Right lobe of liver (tissue), 6 donors: ENCODE data around the gene TGFB1. TPM values are rescaled to one million over a fixed set of nuclear protein-coding genes. Genes with fewer than 3 reads are reported as not detected.
A peak's percentile ranks its signal among the peaks of the same experiment; 100 is the strongest.

ENCODE experiments used
- ATAC-seq, 4 donors: fragments of 200-7000 bp; cut with Tn5 transposase; one replicate each; pipeline ENCODE4 v1.9.1; 2020; ENCODE audit warnings: mild to moderate bottlenecking in 4 of 4, moderate library complexity in 4 of 4
- DNase-seq, 3 donors: peaks; one replicate each; pipeline ENCODE4 v3.0.0-alpha.2; 2020
- H3K27ac ChIP-seq, 3 donors: fragments of 200-600 bp; one replicate each; pipeline ENCODE4 v1.8.0; 2022
- H3K27me3 ChIP-seq, 2 donors: fragments of 200-600 bp; one replicate each; pipeline ENCODE4 v1.8.0; 2022
- H3K36me3 ChIP-seq, 4 donors: fragments of 200-600 bp; sonication (generic) in 1 of 4; one replicate each; pipeline versions ENCODE4 v1.5.1 to v1.8.0; 2017 to 2022; ENCODE audit warnings: control low read depth in 1 of 4
- H3K4me1 ChIP-seq, 4 donors: fragments of 200-600 bp; sonication (generic) in 1 of 4; one replicate each; pipeline versions ENCODE4 v1.5.1 to v1.8.0; 2017 to 2022; ENCODE audit warnings: control low read depth in 1 of 4
- H3K4me3 ChIP-seq, 3 donors: fragments of 200-600 bp; one replicate each; pipeline ENCODE4 v1.8.0; 2022
- H3K9me3 ChIP-seq, 4 donors: fragments of 200-600 bp; sonication (generic) in 1 of 4; one replicate each; pipeline versions ENCODE4 v1.5.1 to v1.8.0; 2017 to 2022; ENCODE audit warnings: control low read depth in 1 of 4
- POLR2A ChIP-seq: fragments of 450-650 bp; IDR thresholded peaks from one replicate; pipeline ENCODE4 v1.6.1; 2017; ENCODE audit warnings: antibody characterized with exemption, mild to moderate bottlenecking
- WGBS: methylation state at CpG from one replicate; pipeline ENCODE4 v1.1.6; 2018; ENCODE audit warnings: low coverage, low lambda C conversion rate; ENCODE audit not compliant: insufficient coverage; ENCODE audit errors: missing lambda C conversion rate; 5-methylcytosine and 5-hydroxymethylcytosine counted together
- intact Hi-C, 2 donors: fragments of 100-400 bp; cut with DNase I; formaldehyde crosslinking; loops; one replicate each; pipeline versions ENCODE4 v1.11.2 to v1.14.1; 2022
- total RNA-seq, 6 experiments: library from RNA; depleted of rRNA in 2 of 6; stranded (reverse); fragments of >200 nt in 2 of 6; fragmentation: NEBNext Ultra II Directional in 3 of 6; extraction: Animal tissue kit (Norgen Biotek cat#: 25700) in 3 of 6; gene quantifications; one replicate each; pipeline versions ENCODE4 v1.1.0 to v1.2.4, GENCODE V29; 2016 to 2023
- TF ChIP-seq, protein P1 (sequence below), 4 donors: fragments of 200-600 bp in 3 of 4; fragments of 450-650 bp in 1 of 4; IDR thresholded peaks; one replicate each; pipeline versions ENCODE4 v1.5.1 to v1.8.0; 2016 to 2022; ENCODE audit warnings: antibody characterized with exemption in 4 of 4, mild to moderate bottlenecking in 2 of 4
- donor health status: DM: no; HTN: yes; CAD: no.
- donor health status: DM: no; HTN: no; CAD: no.
- donor health status: DM: no; HTN: no; CAD: no.
- donor health status: DM: no; HTN: yes; CAD: no.
- donor health status: DM: no; HTN: yes; CAD: no.

Gene TGFB1
- total RNA-seq, 6 experiments from 2014 or later = 4.9 to 19.1 (median 8.5) TPM

DNA sequence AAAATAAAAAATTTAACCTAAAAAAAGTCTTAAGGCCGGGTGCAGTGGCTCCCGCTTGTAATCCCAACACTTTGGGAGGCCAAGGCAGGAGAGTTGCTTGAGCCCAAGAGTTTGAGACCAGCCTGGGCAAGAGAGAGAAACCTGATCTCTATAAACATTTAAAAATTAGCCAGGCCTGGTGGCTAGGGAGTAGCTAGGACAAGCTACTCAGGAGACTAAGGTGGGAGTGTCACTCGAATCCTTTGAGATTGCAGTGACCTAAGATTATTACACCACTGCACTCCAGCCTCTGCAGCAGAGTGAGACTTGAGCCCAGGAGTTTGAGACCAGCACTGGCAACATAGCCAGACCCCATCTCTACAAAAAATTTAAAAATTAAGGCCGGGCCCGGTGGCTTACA is 42.6 kb downstream of the TGFB1 start:
- no peak for TF ChIP-seq POLR2A
- TF ChIP-seq, protein P1, sequence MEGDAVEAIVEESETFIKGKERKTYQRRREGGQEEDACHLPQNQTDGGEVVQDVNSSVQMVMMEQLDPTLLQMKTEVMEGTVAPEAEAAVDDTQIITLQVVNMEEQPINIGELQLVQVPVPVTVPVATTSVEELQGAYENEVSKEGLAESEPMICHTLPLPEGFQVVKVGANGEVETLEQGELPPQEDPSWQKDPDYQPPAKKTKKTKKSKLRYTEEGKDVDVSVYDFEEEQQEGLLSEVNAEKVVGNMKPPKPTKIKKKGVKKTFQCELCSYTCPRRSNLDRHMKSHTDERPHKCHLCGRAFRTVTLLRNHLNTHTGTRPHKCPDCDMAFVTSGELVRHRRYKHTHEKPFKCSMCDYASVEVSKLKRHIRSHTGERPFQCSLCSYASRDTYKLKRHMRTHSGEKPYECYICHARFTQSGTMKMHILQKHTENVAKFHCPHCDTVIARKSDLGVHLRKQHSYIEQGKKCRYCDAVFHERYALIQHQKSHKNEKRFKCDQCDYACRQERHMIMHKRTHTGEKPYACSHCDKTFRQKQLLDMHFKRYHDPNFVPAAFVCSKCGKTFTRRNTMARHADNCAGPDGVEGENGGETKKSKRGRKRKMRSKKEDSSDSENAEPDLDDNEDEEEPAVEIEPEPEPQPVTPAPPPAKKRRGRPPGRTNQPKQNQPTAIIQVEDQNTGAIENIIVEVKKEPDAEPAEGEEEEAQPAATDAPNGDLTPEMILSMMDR (IDR thresholded peaks at IDR 0.05) = no peak
- peaks cover 0 to 27% (median 13%) of the 10 kb centered on the region in 4 donors for H3K4me1 ChIP-seq
- intact Hi-C loops = no loop called here
- H3K4me3 ChIP-seq = peak overlapping the region; percentile 69 to 97 (median 90)
- ATAC-seq (no peak), DNase-seq (no peak)
- H3K27me3 ChIP-seq = no peaks in the 10 kb centered on the region
- peaks cover 0 to 19% (median 10%) of the 10 kb centered on the region in 4 donors for H3K36me3 ChIP-seq
- no peaks in the 10 kb centered on the region for H3K9me3 ChIP-seq
- peak overlapping the region in 1 of 3 donors; percentile 98 for H3K27ac ChIP-seq
- 58% methylated on average over 5 of the region's 5 CpGs for WGBS

DNA sequence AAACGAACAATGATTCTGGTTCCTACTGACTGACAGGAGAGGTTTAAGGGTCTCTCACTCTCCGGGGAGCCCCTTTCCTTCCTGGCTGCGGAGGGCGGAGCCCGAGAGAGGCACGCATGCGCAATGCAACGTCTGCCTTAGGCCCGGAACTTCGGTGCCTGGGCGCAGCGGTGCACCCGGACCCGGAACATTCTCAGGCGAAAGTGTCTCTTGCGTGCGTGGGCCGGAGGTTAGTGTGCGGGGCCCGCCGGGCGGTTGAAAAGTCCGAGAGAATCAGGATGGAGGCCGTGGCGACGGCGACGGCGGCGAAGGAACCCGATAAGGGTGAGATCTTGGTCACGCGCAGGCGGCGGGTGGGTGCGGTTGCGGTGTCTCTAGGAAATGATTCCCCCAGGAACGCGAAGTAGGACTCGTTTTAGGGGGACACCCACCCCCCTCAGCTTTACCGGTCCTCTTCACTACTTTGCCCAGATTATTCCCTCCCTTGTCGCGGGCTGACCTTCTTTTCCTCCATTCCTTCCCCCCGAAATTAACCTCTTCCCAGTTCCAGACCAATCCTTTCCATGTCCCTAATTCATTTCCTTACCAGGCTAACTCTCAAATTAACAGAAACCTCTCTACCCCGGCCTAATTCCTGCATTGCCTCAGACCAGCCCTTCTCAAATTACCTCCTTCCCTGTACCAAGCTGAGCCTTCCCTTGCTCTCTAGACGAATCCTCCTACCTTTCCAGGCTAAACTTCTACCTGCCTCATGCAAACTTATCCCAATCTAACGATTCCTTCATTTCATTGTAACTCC is 43.5 kb downstream of the TGFB1 start, which contains the start of gene CCDC97:
Gene CCDC97 (plus strand): TSS at position 140 of the 799 bp plus-strand sequence. CDS start 139 bp downstream, at position 279.
- intact Hi-C loops = no loop called here
- ATAC-seq (peak; percentile 83 to 88 (median 85)), DNase-seq (peak; percentile 89 to 90 (median 90))
- H3K4me1 ChIP-seq = peaks cover 0 to 27% (median 13%) of the 10 kb centered on the region in 4 donors
- no peaks in the 10 kb centered on the region for H3K27me3 ChIP-seq
- peak within 1 kb of the TSS; percentile 91 to 98 (median 97) for H3K27ac ChIP-seq
- TF ChIP-seq, protein P1 (IDR thresholded peaks at IDR 0.05) = no peak
- TF ChIP-seq POLR2A = peak; percentile 71
- peaks cover 0 to 27% (median 15%) of the 10 kb centered on the region in 4 donors for H3K36me3 ChIP-seq
- H3K9me3 ChIP-seq = no peaks in the 10 kb centered on the region
- peak within 1 kb of the TSS; percentile 69 to 97 (median 90) for H3K4me3 ChIP-seq
- under 1% methylated on average over 22 of the region's 47 CpGs for WGBS

DNA sequence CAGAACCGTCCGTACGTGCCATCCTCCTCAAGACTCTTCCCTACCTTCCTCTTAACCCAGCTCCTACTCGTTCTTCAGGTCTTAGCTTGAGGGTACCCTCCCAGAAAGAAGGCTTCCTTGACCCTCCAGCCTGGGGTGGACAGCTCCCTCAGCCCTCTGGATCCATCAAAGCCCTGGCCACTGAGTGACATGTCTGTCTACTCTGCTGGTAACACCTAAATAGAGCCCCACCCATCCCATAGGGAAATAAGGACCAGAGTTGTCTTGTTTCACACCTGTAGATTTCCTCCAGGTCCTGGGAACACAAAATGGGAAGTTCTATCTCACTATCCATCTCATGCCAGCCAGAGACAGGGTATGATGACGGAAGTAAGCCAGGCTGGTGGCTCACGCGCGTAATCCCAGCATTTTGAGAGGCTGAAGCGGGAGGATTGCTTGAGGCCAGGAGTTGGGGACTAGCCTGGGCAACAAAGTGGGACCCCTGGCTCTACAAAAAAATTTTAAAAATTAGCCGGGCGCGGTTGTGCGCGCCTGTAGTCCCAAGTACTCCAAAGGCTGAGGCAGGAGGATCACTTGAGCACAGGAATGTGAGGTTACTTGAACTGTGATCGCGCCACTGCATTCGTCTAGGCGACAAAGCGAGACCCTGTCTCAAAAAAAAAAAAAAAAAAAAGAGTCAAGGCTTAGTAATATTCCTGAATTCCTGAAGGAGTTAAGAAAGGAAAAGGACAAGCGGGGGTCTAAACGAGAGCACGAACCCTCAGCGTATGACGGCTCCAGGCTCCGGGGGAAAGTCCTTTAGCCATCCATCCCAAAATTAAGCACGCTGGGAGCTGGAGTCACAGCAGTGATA is 44.3 kb downstream of the TGFB1 start:
- Histone ChIP-seq H3K36me3 (peaks cover 0 to 36% (median 19%) of the 10 kb centered on the region in 4 donors), H3K27me3 (no peaks in the 10 kb centered on the region), H3K9me3 (no peaks in the 10 kb centered on the region), H3K27ac (peak overlapping the region; percentile 91 to 98 (median 97)), H3K4me1 (peaks cover 0 to 31% (median 13%) of the 10 kb centered on the region in 4 donors), H3K4me3 (peak overlapping the region; percentile 69 to 97 (median 90))
- WGBS = 7% methylated on average over 25 of the region's 26 CpGs
- TF ChIP-seq, protein P1 (IDR thresholded peaks at IDR 0.05) = no peak
- no peak for TF ChIP-seq POLR2A
- ATAC-seq = peak; percentile 15 to 32 (median 20)
- DNase-seq = peak in 1 of 3 donors; percentile 25
- intact Hi-C loops = no loop called here

DNA sequence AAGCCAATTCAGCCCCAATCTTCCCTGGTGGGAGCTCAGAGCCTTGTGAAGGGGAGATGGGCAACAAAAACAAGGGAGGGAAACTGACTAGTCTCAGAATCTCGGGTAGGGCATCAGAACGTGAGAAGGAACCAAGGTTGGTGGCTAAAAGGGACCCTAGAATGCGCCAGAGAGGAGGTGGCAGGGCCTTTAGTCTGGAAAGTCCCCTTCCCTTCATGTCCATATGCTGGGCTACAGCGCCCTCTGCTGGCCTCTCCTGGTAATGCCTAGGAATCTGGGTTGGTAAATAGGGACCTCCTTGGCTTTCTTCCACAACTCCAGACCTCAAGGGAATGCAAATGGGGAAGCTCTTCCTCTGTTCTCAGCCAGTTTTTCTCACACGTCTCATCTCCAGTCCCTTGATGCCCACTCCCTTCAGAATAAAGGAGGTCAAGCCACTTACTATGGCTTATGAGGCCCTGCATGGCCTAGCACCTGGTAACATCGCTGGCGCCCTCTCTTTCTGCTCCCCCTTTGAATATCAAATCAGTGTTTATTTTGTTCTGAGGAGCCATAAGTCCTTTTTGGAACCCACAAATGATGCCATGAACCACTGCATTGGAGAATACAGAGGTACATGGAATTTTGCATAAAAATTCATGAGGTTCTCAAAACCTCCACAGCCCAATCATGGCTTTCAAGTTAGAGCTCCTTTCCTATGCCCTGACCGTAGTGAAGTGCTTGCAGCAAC is 45.1 kb downstream of the TGFB1 start:
- H3K36me3 ChIP-seq = peaks cover 0 to 42% (median 25%) of the 10 kb centered on the region in 4 donors
- H3K9me3 ChIP-seq = no peaks in the 10 kb centered on the region
- ATAC-seq (peak; percentile 69 to 80 (median 74)), DNase-seq (peak; percentile 87 to 89 (median 89))
- H3K27ac ChIP-seq = peak overlapping the region; percentile 91 to 98 (median 97)
- TF ChIP-seq, protein P1 (IDR thresholded peaks at IDR 0.05) = peak; percentile 97 to 99 (median 98)
- TF ChIP-seq POLR2A = no peak
- intact Hi-C loops = no loop called here
- H3K27me3 ChIP-seq = no peaks in the 10 kb centered on the region
- 24% methylated on average over 8 of the region's 8 CpGs for WGBS
- peak overlapping the region in 1 of 3 donors; percentile 90 for H3K4me3 ChIP-seq
- peaks cover 0 to 31% (median 13%) of the 10 kb centered on the region in 4 donors for H3K4me1 ChIP-seq
